Nephron (organoid): Measurements from ENCODE around the gene DHX32.

ENCODE experiments used
- H3K27ac Mint-ChIP-seq, 3 experiments: 2 replicates each; pipeline ENCODE4 v1.8.0; 2020; ENCODE audit warnings: mixed read lengths in 3 of 3, mild to moderate bottlenecking in 2 of 3, moderate library complexity in 1 of 3
- H3K27me3 Mint-ChIP-seq: 2 replicates; pipeline ENCODE4 v1.8.0; 2021; ENCODE audit warnings: low read depth, mild to moderate bottlenecking, moderate library complexity, mixed read lengths
- H3K36me3 Mint-ChIP-seq: 2 replicates; pipeline ENCODE4 v1.8.0; 2020; ENCODE audit warnings: low read depth, mixed read lengths
- H3K4me1 Mint-ChIP-seq: 2 replicates; pipeline ENCODE4 v1.8.0; 2020; ENCODE audit warnings: mixed read lengths
- H3K4me3 Mint-ChIP-seq, 3 experiments: 2 replicates each; pipeline ENCODE4 v1.8.0; 2020; ENCODE audit warnings: mild to moderate bottlenecking in 3 of 3, mixed read lengths in 3 of 3, moderate library complexity in 2 of 3
- H3K9me3 Mint-ChIP-seq: 2 replicates; pipeline ENCODE4 v1.8.0; 2020; ENCODE audit warnings: mixed read lengths
- CTCF ChIP-seq, 3 experiments: fragments of 200-600 bp; sonication (generic); IDR thresholded peaks; one replicate each; pipeline ENCODE4 v1.5.0; 2021; ENCODE audit warnings: antibody characterized with exemption in 3 of 3; ENCODE audit not compliant: unreplicated experiment in 3 of 3

The DHX32 gene

GRCh38 chr10:125828311-125828710 lies 52.8 kb downstream of the DHX32 start:
- peaks cover 24% of the 10 kb centered on the region for H3K4me1 Mint-ChIP-seq
- H3K27me3 Mint-ChIP-seq = no peaks in the 10 kb centered on the region
- no peaks in the 10 kb centered on the region for H3K9me3 Mint-ChIP-seq
- H3K36me3 Mint-ChIP-seq = peaks cover 38% of the 10 kb centered on the region
- peak overlapping the region in 1 of 3 experiments; percentile 9 for H3K4me3 Mint-ChIP-seq
- TF ChIP-seq CTCF (IDR thresholded peaks at IDR 0.05; ENCODE audit: unreplicated experiment in 3 of 3) = no peak
- H3K27ac Mint-ChIP-seq = peak overlapping the region in 1 of 3 experiments; percentile 21

GRCh38 chr10:125827133-125827532 lies 54.0 kb downstream of the DHX32 start:
- peaks cover 24% of the 10 kb centered on the region for H3K4me1 Mint-ChIP-seq
- no peaks in the 10 kb centered on the region for H3K9me3 Mint-ChIP-seq
- TF ChIP-seq CTCF (IDR thresholded peaks at IDR 0.05; ENCODE audit: unreplicated experiment in 3 of 3) = no peak
- no peaks in the 10 kb centered on the region for H3K27me3 Mint-ChIP-seq
- peaks cover 34% of the 10 kb centered on the region for H3K36me3 Mint-ChIP-seq
- H3K27ac Mint-ChIP-seq = no peak overlapping the region
- peak overlapping the region; percentile 16 to 70 (median 62) for H3K4me3 Mint-ChIP-seq

GRCh38 chr10:125824736-125825135 lies 56.4 kb downstream of the DHX32 start:
- TF ChIP-seq CTCF (IDR thresholded peaks at IDR 0.05; ENCODE audit: unreplicated experiment in 3 of 3) = no peak
- H3K4me1 Mint-ChIP-seq = peaks cover 38% of the 10 kb centered on the region
- H3K27me3 Mint-ChIP-seq = no peaks in the 10 kb centered on the region
- no peak overlapping the region for H3K27ac Mint-ChIP-seq
- H3K4me3 Mint-ChIP-seq = no peak overlapping the region
- no peaks in the 10 kb centered on the region for H3K9me3 Mint-ChIP-seq
- H3K36me3 Mint-ChIP-seq = peaks cover 21% of the 10 kb centered on the region

GRCh38 chr10:125823663-125824251 lies 57.3 kb downstream of the DHX32 start:
- Mint-ChIP-seq H3K36me3 (peaks cover 15% of the 10 kb centered on the region), H3K27ac (no peak overlapping the region), H3K4me3 (no peak overlapping the region), H3K27me3 (no peaks in the 10 kb centered on the region), H3K9me3 (no peaks in the 10 kb centered on the region), H3K4me1 (peaks cover 29% of the 10 kb centered on the region)
- TF ChIP-seq CTCF (IDR thresholded peaks at IDR 0.05; ENCODE audit: unreplicated experiment in 3 of 3) = no peak

- Mint-ChIP-seq H3K4me1 (peaks cover 23% of the 10 kb centered on the region), H3K4me3 (peak within 1 kb of the TSS; percentile 84 to 92 (median 90))
These were observed 58.0 kb downstream of the DHX32 start, which contains the start of the genes BCCIP and UROS for GRCh38 chr10:125822878-125823662. BCCIP (plus strand) TSS chr10:125823546; CDS start chr10:125823558, 12 bp downstream. UROS (minus strand) TSS chr10:125823258; CDS start chr10:125816499, 6,759 bp downstream.

More at GRCh38 chr10:125822878-125823662, 58.0 kb downstream of the DHX32 start, which contains the start of the genes BCCIP and UROS:
- H3K9me3 Mint-ChIP-seq = no peaks in the 10 kb centered on the region
- H3K36me3 Mint-ChIP-seq = peaks cover 10% of the 10 kb centered on the region
- no peaks in the 10 kb centered on the region for H3K27me3 Mint-ChIP-seq
- H3K27ac Mint-ChIP-seq = peak within 1 kb of the TSS; percentile 80 to 89 (median 80)
- TF ChIP-seq CTCF (IDR thresholded peaks at IDR 0.05; ENCODE audit: unreplicated experiment in 3 of 3) = no peak
